Frontal cortex (tissue), 4 donors: ENCODE data around the gene MCF2L2. TPM values are rescaled to one million over a fixed set of nuclear protein-coding genes. Genes with fewer than 3 reads are reported as not detected.

Experiments
- DNase-seq, 2 donors: peaks; one replicate each; pipeline ENCODE4 v3.0.0; 2012; ENCODE audit warnings: low spot score in 2 of 2
- FAIRE-seq: peaks from 2 replicates; lab custom pipeline; 2012; peaks lifted over from hg19 to GRCh38; lab: Jason Lieb, UNC
- total RNA-seq: library from RNA; depleted of rRNA; stranded (reverse); fragments of >200 nt; gene quantifications from one replicate; pipeline ENCODE4 v1.2.3, GENCODE V29; 2014
- donor health status: control.
- donor health status: control.
- donor health status: control.

Gene MCF2L2
- total RNA-seq, 1 donor from 2014 or later: 42.0 TPM

- FAIRE-seq: no peak
These were observed 124.7 kb downstream of the MCF2L2 start for GRCh38 chr3:183303690-183304089.

GRCh38 chr3:183301937-183302580, 126.4 kb downstream of the MCF2L2 start:
- no peak for DNase-seq
- FAIRE-seq: no peak

More at GRCh38 chr3:183303690-183304089, 124.7 kb downstream of the MCF2L2 start:
- no peak for DNase-seq

GRCh38 chr3:183300996-183301562, 127.3 kb downstream of the MCF2L2 start:
- DNase-seq: no peak
- no peak for FAIRE-seq

GRCh38 chr3:183299976-183300375, 128.4 kb downstream of the MCF2L2 start:
- no peak for FAIRE-seq
- DNase-seq: no peak

GRCh38 chr3:183298701-183299153, 129.7 kb downstream of the MCF2L2 start:
- peak in 1 of 2 donors; percentile 56 for DNase-seq
- no peak for FAIRE-seq

GRCh38 chr3:183296944-183297343, 131.5 kb downstream of the MCF2L2 start:
- DNase-seq (no peak), FAIRE-seq (no peak)

GRCh38 chr3:183295211-183295610, 133.2 kb downstream of the MCF2L2 start:
- no peak for DNase-seq
- no peak for FAIRE-seq

GRCh38 chr3:183293966-183294365, 134.5 kb downstream of the MCF2L2 start:
- DNase-seq: no peak
- FAIRE-seq: no peak

- FAIRE-seq (no peak), DNase-seq (no peak)
These were observed 136.9 kb downstream of the MCF2L2 start for GRCh38 chr3:183291497-183292031.

GRCh38 chr3:183290216-183290615, 138.2 kb downstream of the MCF2L2 start:
- no peak for FAIRE-seq
- no peak for DNase-seq

- FAIRE-seq (no peak), DNase-seq (no peak)
These were observed 140.3 kb downstream of the MCF2L2 start for GRCh38 chr3:183288117-183288516.

GRCh38 chr3:183287301-183287971, 141.0 kb downstream of the MCF2L2 start:
- DNase-seq (no peak), FAIRE-seq (no peak)

- no peak for FAIRE-seq
- peak; percentile 19 to 68 for DNase-seq
These were observed 142.5 kb downstream of the MCF2L2 start for GRCh38 chr3:183285828-183286457.

- no peak for DNase-seq
- FAIRE-seq: no peak
These were observed 143.1 kb downstream of the MCF2L2 start for GRCh38 chr3:183285318-183285717.

- no peak for DNase-seq
- no peak for FAIRE-seq
These were observed 143.8 kb downstream of the MCF2L2 start for GRCh38 chr3:183284570-183284969.

- DNase-seq (no peak), FAIRE-seq (no peak)
These were observed 144.5 kb downstream of the MCF2L2 start for GRCh38 chr3:183283886-183284285.

GRCh38 chr3:183281126-183281797, 147.2 kb downstream of the MCF2L2 start:
- DNase-seq: no peak
- no peak for FAIRE-seq

GRCh38 chr3:183279371-183279770, 149.0 kb downstream of the MCF2L2 start:
- no peak for FAIRE-seq

GRCh38 chr3:183278479-183279088, 149.8 kb downstream of the MCF2L2 start:
- DNase-seq (no peak), FAIRE-seq (no peak)

More at GRCh38 chr3:183279371-183279770, 149.0 kb downstream of the MCF2L2 start:
- no peak for DNase-seq
